ENCODE results near the gene UQCRHL.

- TF ChIP-seq CTCF (IDR thresholded peaks at IDR 0.05) (no peak), EZH2 (IDR thresholded peaks at IDR 0.05) (no peak)
Measured at GRCh38 chr1:15836772-15837669, 29.6 kb upstream of the UQCRHL start.

Measured in neural progenitor cell (in vitro differentiated cells).